K562 (cell line): ENCODE results near the gene OPRL1. TPM values are rescaled to one million over a fixed set of nuclear protein-coding genes. Genes with fewer than 3 reads are reported as not detected.

Experiments used
- AFF4 ChIP-seq: sonication (generic); formaldehyde crosslinking; IDR thresholded peaks from 2 replicates; pipeline ENCODE4 v1.8.0; 2023; ENCODE audit warnings: mild to moderate bottlenecking, missing genetic modification reagents
- ARID4B ChIP-seq: sonication (generic); formaldehyde crosslinking; IDR thresholded peaks from 2 replicates; pipeline ENCODE4 v1.8.0; 2022; ENCODE audit warnings: mild to moderate bottlenecking, missing genetic modification reagents
- ATF2 ChIP-seq: sonication (generic); formaldehyde crosslinking; IDR thresholded peaks from 2 replicates; pipeline ENCODE4 v1.8.1; 2022; ENCODE audit warnings: missing genetic modification reagents
- ATF3 ChIP-seq, 2 experiments: fragments of 450-650 bp in 1 of 2; sonication (generic) in 1 of 2; formaldehyde crosslinking in 1 of 2; IDR thresholded peaks in 1 of 2; conservative IDR thresholded peaks in 1 of 2; 2 replicates each; pipeline versions ENCODE4 v1.6.1 to v1.8.1; 2016 to 2023; ENCODE audit warnings: mild to moderate bottlenecking in 2 of 2, moderate library complexity in 2 of 2, inconsistent platforms in 1 of 2, missing genetic modification reagents in 1 of 2
- BRD4 ChIP-seq: fragments of 200-600 bp; sonication (generic); IDR thresholded peaks from 2 replicates; pipeline ENCODE4 v1.6.1; 2017; ENCODE audit warnings: inconsistent platforms
- CEBPG ChIP-seq, 3 experiments: fragments of 200-800 bp in 1 of 3; sonication (Bioruptor generic) in 1 of 3; sonication (generic) in 1 of 3; formaldehyde crosslinking in 1 of 3; IDR thresholded peaks in 2 of 3; conservative IDR thresholded peaks in 1 of 3; 2 replicates each; pipeline versions ENCODE4 v1.6.1 to v1.8.0; 2016 to 2022; ENCODE audit warnings: missing compliant biosample characterization in 2 of 3, missing genetic modification characterization in 2 of 3, mild to moderate bottlenecking in 1 of 3, missing genetic modification reagents in 1 of 3
- DPF2 ChIP-seq: fragments of 450-650 bp; IDR thresholded peaks from 2 replicates; pipeline ENCODE4 v1.6.1; 2016
- MTF1 ChIP-seq: fragments of 250-450 bp; sonication (Bioruptor Pico); IDR thresholded peaks from 2 replicates; pipeline ENCODE4 v1.9.0; 2021; ENCODE audit warnings: moderate library complexity, mild to moderate bottlenecking, inconsistent platforms, borderline replicate concordance
- POLR2H ChIP-seq: IDR thresholded peaks from 2 replicates; pipeline ENCODE4 v1.6.1; 2016; ENCODE audit warnings: missing genetic modification characterization, low read depth, mild to moderate bottlenecking, control low read depth, missing compliant biosample characterization, moderate library complexity
- PRMT5 ChIP-seq: sonication (generic); formaldehyde crosslinking; IDR thresholded peaks from 2 replicates; pipeline ENCODE4 v1.5.0; 2020; ENCODE audit warnings: missing genetic modification reagents
- SRSF1 ChIP-seq: fragments of 200-400 bp; formaldehyde crosslinking; IDR thresholded peaks from 2 replicates; pipeline ENCODE4 v1.6.1; 2017; ENCODE audit warnings: mild to moderate bottlenecking, low read depth, low read length, moderate library complexity
- TAF7 ChIP-seq: fragments of 450-650 bp; IDR thresholded peaks from 2 replicates; pipeline ENCODE4 v1.6.1; 2016; ENCODE audit warnings: missing genetic modification characterization, missing compliant biosample characterization
- TBP ChIP-seq: optimal IDR thresholded peaks from 2 replicates; pipeline ENCODE3; 2011; ENCODE audit warnings: low read depth, low read length, improper control_type of control experiment
- ZFP1 ChIP-seq: fragments of 450-650 bp; formaldehyde crosslinking; IDR thresholded peaks from 2 replicates; pipeline ENCODE4 v1.4.0; 2020; ENCODE audit warnings: mild to moderate bottlenecking, mixed read lengths
- ZNF197 ChIP-seq: fragments of 200-800 bp; sonication (Bioruptor generic); IDR thresholded peaks from 2 replicates; pipeline ENCODE4 v1.6.1; 2016; ENCODE audit warnings: low read depth, missing genetic modification characterization, missing compliant biosample characterization
- ZNF57 ChIP-seq: fragments of 450-650 bp; formaldehyde crosslinking; IDR thresholded peaks from 2 replicates; pipeline ENCODE4 v1.4.0; 2020; ENCODE audit warnings: mild to moderate bottlenecking, moderate library complexity
- ZNF77 ChIP-seq: fragments of 250-450 bp; sonication (Bioruptor Pico); IDR thresholded peaks from 2 replicates; pipeline ENCODE4 v1.5.0; 2020
- polyA plus RNA-seq, 8 experiments: library from polyadenylated mRNA; depleted of rRNA in 4 of 8; stranded (reverse) in 5 of 8; unstranded in 3 of 8; fragments of >200 nt; fragmentation: Nextera tagmentation in 2 of 8; fragmentation: Illumina TruSeq in 1 of 8; extraction: Ambion mirVana in 2 of 8; extraction: Trizol in 1 of 8; gene quantifications; 2 replicates each; pipeline versions ENCODE4 v1.2.1 to v1.2.3, GENCODE V29; 2011 to 2014; ENCODE audit warnings: inconsistent platforms in 1 of 8, missing spikeins in 1 of 8
- total RNA-seq, 7 experiments: library from RNA; depleted of rRNA in 6 of 7; stranded (reverse); fragments of >200 nt in 6 of 7; fragmentation: Illumina TruSeq in 2 of 7; extraction: Trizol in 2 of 7; gene quantifications; 2 replicates each; pipeline versions ENCODE4 v1.2.1 to v1.2.3, GENCODE V29; 2011 to 2021; ENCODE audit warnings: low replicate concordance in 1 of 7

The OPRL1 gene
- total and polyA plus RNA-seq, 9 of the 15 experiments (the other 6 are each of a cell fraction or from before 2014, with no cell fraction given), result 0.06 to 0.33 (median 0.11) TPM; not detected in 2

GRCh38 chr20:64049878-64050260 is 30.0 kb upstream of the OPRL1 start (continued):
- TF ChIP-seq AFF4 (CRISPR knock-in tag), result 0 out of 2 replicates have a peak, but pooled peaks have one; percentile 42
- no peak for TF ChIP-seq TAF7 (tag)
- 0 out of 2 replicates have a peak, but pooled peaks have one; percentile 10 for TF ChIP-seq CEBPG (CRISPR knock-in tag; IDR thresholded peaks at IDR 0.05)
- TF ChIP-seq CEBPG (tag; conservative IDR thresholded peaks at IDR 0.05 in 1 of 2, IDR thresholded peaks at IDR 0.05 in 1 of 2), result no peak
- TF ChIP-seq ZNF77 (CRISPR knock-in tag), result no peak
- no peak for TF ChIP-seq ATF2 (CRISPR knock-in tag)
- no peak for TF ChIP-seq SRSF1
- TF ChIP-seq BRD4, result no peak
- no peak for TF ChIP-seq ZNF197 (CRISPR knock-in tag)
- TF ChIP-seq DPF2, result no peak
- peak; percentile 43; the same call in 1 of the 2 replicates for TF ChIP-seq ARID4B
- TF ChIP-seq ATF3 (IDR thresholded peaks at IDR 0.05), result no peak
- TF ChIP-seq ATF3 (CRISPR knock-in tag; conservative IDR thresholded peaks at IDR 0.05), result no peak
- no peak for TF ChIP-seq ZFP1 (CRISPR knock-in tag)
- no peak for TF ChIP-seq MTF1 (CRISPR knock-in tag)
- TF ChIP-seq PRMT5 (CRISPR knock-in tag), result no peak
- no peak for TF ChIP-seq POLR2H
- TF ChIP-seq ZNF57 (CRISPR knock-in tag), result no peak
- TF ChIP-seq TBP, result no peak
